Smooth muscle cell of the pulmonary artery (primary cell): ENCODE data around the gene MIS12. TPM values are rescaled to one million over a fixed set of nuclear protein-coding genes. Genes with fewer than 3 reads are reported as not detected.

Source experiments
- total RNA-seq: library from RNA; depleted of rRNA; stranded (reverse); fragments of >200 nt; gene quantifications from 2 replicates; pipeline ENCODE4 v1.2.3, GENCODE V29; 2014

The MIS12 gene, protein sequence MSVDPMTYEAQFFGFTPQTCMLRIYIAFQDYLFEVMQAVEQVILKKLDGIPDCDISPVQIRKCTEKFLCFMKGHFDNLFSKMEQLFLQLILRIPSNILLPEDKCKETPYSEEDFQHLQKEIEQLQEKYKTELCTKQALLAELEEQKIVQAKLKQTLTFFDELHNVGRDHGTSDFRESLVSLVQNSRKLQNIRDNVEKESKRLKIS
- total RNA-seq, result 10.5 and 12.1 TPM in 2 replicates

DNA sequence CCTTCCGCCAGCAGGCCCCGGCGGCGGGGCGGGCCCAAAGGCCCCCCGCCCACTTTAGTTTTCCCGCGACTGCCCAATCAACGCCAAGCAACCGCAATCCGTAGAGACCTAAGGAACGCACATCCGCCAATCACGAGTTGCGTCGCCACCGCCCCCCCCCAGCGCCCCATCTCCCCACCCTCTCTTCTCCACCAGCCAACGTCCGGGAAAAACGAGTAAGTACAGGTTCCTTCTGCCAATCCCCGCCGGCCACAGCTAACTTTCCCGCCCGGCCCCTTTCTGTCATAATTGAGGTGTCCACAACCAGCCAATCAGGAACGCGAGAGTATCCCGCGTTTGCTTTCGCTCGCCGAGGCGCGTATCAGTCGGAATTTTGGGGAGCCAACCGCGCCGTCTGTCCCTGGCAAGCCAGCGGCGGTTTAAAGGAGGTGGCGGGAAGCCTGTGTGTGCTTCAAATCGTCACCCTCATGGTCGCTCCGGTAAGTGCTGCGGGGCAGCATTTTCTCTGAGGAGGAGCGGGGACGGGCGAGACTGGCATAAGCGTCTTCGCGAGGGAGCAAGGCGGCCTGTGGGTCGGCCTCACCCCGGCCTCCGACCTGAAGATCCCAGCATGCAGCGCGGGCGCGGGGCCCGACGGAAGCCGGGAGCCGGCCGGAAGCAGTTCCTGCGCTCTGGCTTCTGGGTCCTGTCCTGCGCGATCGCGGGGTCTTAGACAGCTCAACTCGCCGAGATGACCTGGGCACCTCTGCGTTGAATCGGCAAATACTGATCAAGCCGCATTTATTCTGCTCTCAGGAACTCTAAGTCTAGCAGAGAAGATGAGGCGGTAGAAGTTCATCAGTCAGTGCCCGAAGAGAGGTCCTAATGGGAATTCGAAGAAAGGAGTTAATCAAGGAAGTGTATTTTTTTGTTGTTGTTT lies at the start of gene MIS12:
TSS of gene MIS12 (plus strand) at position 361 of the 919 bp plus-strand sequence. CDS start 2,297 bp downstream, outside the sequence.

DNA sequence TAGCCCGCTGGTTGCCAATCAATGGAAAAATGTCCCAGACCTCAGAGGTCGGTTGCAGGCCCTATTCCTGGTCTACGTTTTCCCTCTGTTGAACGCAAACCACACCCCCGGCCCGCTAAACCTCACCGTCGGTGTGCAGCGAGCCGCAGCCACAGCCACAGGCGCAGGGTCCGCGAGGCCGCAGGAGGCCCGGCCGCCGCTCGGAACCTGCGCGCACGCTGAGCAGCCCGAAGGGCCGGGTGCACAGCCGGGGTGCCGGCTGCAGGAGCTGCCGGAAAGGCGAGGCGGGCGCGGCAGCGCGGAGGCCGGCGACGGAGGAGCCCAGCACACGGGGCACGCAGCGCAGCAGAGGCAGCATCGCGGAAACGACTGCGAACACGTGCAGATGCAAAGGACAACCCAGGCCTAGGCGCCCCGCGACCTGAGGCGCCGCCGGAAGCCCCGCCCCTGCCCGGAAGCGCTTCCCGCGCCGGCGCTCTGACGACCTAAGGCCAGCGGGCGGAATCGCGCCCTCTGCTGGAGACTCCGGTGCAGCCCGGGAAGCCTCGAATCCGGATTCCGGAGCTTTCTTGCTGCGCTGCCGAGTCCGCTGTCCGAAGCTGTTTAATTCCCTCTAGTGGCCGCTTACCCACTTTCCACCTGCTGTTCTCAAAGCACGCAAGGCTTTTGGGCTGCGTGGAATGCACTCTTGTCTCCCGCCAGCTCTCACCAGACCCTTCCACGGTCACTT lies 47.5 kb upstream of the MIS12 start, which contains the start of gene C1QBP:
TSS of gene C1QBP (minus strand) at position 440 of the 730 bp plus-strand sequence. CDS start at position 358, 82 bp downstream.

DNA sequence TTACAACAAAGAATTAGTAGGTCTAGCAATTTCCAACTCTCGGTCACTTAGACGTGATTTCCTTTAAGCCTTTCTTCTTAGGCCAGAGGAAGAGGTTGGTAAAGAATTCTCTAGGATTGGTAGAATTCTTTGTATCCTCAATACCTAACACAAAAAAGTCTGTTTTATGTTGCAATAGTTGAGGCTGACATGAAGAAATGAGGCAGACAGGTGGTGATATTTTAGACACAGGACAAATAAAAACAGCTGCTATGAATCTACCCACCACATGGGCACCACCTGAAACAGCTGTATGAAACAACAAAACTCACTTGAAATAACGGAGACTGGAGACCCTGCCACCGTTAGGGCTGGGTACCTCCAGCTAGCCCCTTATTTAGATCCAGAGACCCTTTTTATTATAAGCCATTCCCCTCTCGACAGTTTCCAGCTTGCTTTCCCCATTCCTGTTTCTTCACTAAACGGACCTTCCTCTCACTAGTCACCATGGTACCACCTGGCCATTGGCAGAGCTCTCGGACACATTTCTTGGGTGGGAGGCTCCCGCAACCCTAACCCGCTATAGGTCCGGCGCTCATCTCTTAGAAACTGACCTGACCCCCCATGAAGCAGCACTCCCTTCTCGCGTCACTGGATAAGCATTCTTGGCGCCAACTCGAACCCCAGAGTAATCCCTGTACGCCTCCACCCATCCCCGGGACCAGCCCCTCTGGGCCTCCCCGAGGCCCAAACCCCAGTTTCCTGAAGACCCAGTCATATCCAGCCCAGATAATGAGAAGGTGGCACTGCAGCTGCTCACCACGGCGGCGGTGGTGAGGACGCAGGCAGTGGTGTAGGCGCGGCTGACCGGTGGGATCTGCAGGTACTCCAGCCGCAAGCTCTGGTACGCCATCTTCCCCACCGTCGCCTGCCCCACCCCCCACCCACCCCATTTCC lies 828 bp upstream of the MIS12 start, which contains the start of gene DERL2:
TSS of gene DERL2 (minus strand) at position 909 of the 936 bp plus-strand sequence. CDS start at position 892, 17 bp downstream.

Other genes starting within 250 kb of the MIS12 start
- gene RABEP1, start 204.3 kb upstream of the MIS12 start, total RNA-seq, result 35.6 and 56.0 TPM in 2 replicates
- gene NUP88, start 66.9 kb upstream of the MIS12 start, total RNA-seq, result 52.4 and 53.8 TPM in 2 replicates
- 24.7 and 26.5 TPM in 2 replicates for gene RPAIN, start 66.4 kb upstream of the MIS12 start, total RNA-seq
- 92.9 and 119 TPM in 2 replicates for gene C1QBP, start 47.4 kb upstream of the MIS12 start, total RNA-seq
- gene DHX33, start 17.6 kb upstream of the MIS12 start, total RNA-seq, result 10.7 and 14.9 TPM in 2 replicates
- 27.0 and 30.0 TPM in 2 replicates for gene DERL2, start 388 bp upstream of the MIS12 start, total RNA-seq
- gene NLRP1, start 97.9 kb downstream of the MIS12 start, total RNA-seq, result 39.4 and 48.0 TPM in 2 replicates